Left ventricle myocardium inferior (tissue), 1 donor: ENCODE results near the gene ARPIN. TPM values are rescaled to one million over a fixed set of nuclear protein-coding genes. Genes with fewer than 3 reads are reported as not detected.

Experiments
- DNase-seq: peaks from one replicate; pipeline ENCODE4 v3.0.0-alpha.2; 2020
- H3K27ac ChIP-seq: fragments of 200-600 bp; replicated peaks from 2 replicates; pipeline ENCODE4 v1.8.0; 2021
- H3K27me3 ChIP-seq: fragments of 200-600 bp; 2 replicates; pipeline ENCODE4 v1.8.0; 2021; ENCODE audit warnings: low read depth
- H3K36me3 ChIP-seq: fragments of 200-600 bp; 2 replicates; pipeline ENCODE4 v1.8.0; 2021
- H3K4me1 ChIP-seq: fragments of 200-600 bp; 2 replicates; pipeline ENCODE4 v1.8.0; 2021
- H3K4me3 ChIP-seq: fragments of 200-600 bp; 2 replicates; pipeline ENCODE4 v1.8.0; 2021; ENCODE audit warnings: mild to moderate bottlenecking, moderate library complexity
- H3K9me3 ChIP-seq: fragments of 200-600 bp; replicated peaks from 2 replicates; pipeline ENCODE4 v1.8.0; 2021
- CTCF ChIP-seq: fragments of 200-600 bp; IDR thresholded peaks from 2 replicates; pipeline ENCODE4 v1.8.0; 2021; ENCODE audit warnings: antibody characterized with exemption, mild to moderate bottlenecking, borderline replicate concordance
- intact Hi-C: fragments of 100-400 bp; cut with micrococcal nuclease; formaldehyde crosslinking; loops from one replicate; pipeline ENCODE4 v1.11.0; 2022
- total RNA-seq: library from RNA; stranded (reverse); fragmentation: NEBNext Ultra II Directional; extraction: Animal tissue kit (Norgen Biotek cat#: 25700); gene quantifications from one replicate; pipeline ENCODE4 v1.2.1, GENCODE V29; 2021
- donor health status: DM: no; HTN: yes; CAD: no; lungs with severe emphysema.

ARPIN gene
- total RNA-seq, 1 donor from 2014 or later = 11.4 TPM

GRCh38 chr15:89908226-89908625 lies 4.5 kb downstream of the ARPIN start:
- no peak for DNase-seq
- Histone ChIP-seq H3K27me3 (no peaks in the 10 kb centered on the region), H3K4me1 (peaks cover 21% of the 10 kb centered on the region), H3K36me3 (peaks cover 34% of the 10 kb centered on the region), H3K4me3 (no peak overlapping the region), H3K9me3 (no peaks in the 10 kb centered on the region), H3K27ac (no peak overlapping the region)
- intact Hi-C loops = no loop called here
- no peak for TF ChIP-seq CTCF

GRCh38 chr15:89907289-89907688 lies 5.5 kb downstream of the ARPIN start:
- no peak for DNase-seq
- Histone ChIP-seq H3K27ac (no peak overlapping the region), H3K36me3 (peaks cover 42% of the 10 kb centered on the region), H3K27me3 (no peaks in the 10 kb centered on the region), H3K9me3 (no peaks in the 10 kb centered on the region), H3K4me3 (no peak overlapping the region), H3K4me1 (peaks cover 11% of the 10 kb centered on the region)
- TF ChIP-seq CTCF = no peak
- intact Hi-C loops = no loop called here

DNA sequence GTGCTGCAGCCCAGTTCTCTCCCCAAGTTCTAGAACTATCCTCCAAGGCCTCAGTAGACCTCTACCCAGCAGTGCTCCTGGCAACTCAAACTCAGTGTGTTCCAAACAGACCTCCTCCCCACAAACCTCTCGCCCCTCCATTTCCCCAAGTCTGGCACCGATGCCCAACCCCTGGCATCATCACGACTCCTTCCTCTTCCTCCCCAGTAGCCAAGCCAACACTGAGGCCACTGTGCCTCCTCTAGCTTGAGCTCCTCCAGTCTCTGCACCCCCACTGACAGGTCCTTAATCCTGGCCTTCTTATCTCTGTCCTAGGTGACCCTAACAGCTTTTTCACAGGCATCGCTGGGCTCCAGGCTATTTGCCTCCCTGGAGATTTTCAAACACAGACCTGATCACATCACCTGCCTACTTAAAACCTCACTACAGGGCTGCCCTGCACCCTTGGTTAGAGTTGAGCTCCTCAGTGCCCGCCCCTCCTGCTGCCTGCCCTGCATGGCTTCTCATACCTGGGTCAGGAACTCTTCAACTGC lies 6.8 kb downstream of the ARPIN start:
- TF ChIP-seq CTCF = no peak
- Histone ChIP-seq H3K27me3 (no peaks in the 10 kb centered on the region), H3K9me3 (no peaks in the 10 kb centered on the region), H3K4me1 (peaks cover 5% of the 10 kb centered on the region), H3K4me3 (no peak overlapping the region), H3K36me3 (peaks cover 50% of the 10 kb centered on the region), H3K27ac (no peak overlapping the region)
- intact Hi-C loops = no loop called here
- DNase-seq = no peak

GRCh38 chr15:89904519-89904918 lies 8.2 kb downstream of the ARPIN start:
- Histone ChIP-seq H3K4me3 (no peak overlapping the region), H3K4me1 (peaks cover 14% of the 10 kb centered on the region), H3K9me3 (no peaks in the 10 kb centered on the region), H3K27ac (no peak overlapping the region), H3K36me3 (peaks cover 48% of the 10 kb centered on the region), H3K27me3 (no peaks in the 10 kb centered on the region)
- intact Hi-C loops = no loop called here
- no peak for DNase-seq
- no peak for TF ChIP-seq CTCF

- no peak overlapping the region for H3K4me3 ChIP-seq
- TF ChIP-seq CTCF = no peak
- H3K9me3 ChIP-seq = no peaks in the 10 kb centered on the region
- H3K27me3 ChIP-seq = no peaks in the 10 kb centered on the region
- intact Hi-C loops = no loop called here
- H3K36me3 ChIP-seq = peaks cover 40% of the 10 kb centered on the region
- H3K27ac ChIP-seq = no peak overlapping the region
- peaks cover 14% of the 10 kb centered on the region for H3K4me1 ChIP-seq
- DNase-seq = no peak
Observed at GRCh38 chr15:89903858-89904130, 9.0 kb downstream of the ARPIN start.
